Activated CD4-positive, alpha-beta T cell treated with anti-CD3 and anti-CD28 coated beads for 24 hours (primary cell): ENCODE data around the gene SLC2A1.

Source experiments
- DNase-seq, 2 donors: peaks; one replicate each; pipeline ENCODE4 v3.0.0-alpha.2; 2020; ENCODE audit warnings: low read depth in 2 of 2

Gene SLC2A1

GRCh38 chr1:42960566-42961311, 2.1 kb upstream of the SLC2A1 start:
- DNase-seq = no peak

DNA sequence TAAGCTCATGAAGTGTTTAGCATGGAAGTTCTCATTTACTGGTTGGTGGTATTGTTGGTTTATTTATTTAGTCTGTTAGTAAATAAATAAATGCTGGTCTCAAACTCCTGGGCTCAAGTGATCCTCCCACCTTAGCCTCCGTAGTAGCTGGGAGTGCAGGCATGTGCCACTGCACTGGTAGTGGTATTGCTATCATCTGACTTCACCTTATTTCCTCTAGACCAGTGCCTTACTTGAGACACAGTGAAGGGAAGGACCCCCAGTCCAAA, 1.4 kb upstream of the SLC2A1 start:
- DNase-seq = no peak

DNA sequence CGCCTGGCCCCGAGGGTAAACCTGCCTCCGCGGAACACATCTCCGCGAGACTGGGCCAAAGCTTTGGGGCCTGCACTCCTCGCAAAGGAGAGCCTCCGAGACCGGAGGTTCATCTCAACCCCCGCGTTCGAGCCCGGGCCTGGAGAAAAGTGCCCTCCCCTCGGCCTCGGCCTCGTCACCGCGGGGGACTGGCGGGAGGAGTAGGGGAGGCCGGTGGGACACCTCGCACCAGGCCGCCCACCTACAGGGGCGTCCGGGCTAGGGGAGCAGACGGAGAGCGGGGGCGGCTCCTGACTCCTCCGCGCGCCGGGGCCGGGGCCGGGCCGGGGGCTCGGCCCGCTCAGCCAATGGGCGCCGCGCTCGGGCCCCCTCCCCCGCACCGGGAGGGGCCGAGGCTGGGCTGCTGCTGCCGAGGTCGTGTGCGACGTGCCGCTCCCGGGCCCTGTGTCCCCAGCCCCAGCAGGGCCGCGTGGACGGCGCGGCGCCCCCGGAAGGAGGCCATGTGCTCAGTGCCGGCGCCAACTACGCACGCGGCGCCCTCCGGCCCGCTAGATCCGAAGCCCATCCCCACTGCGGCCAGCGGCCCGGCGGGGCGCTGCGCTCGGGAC, 684 bp downstream of the SLC2A1 start:
- peak; percentile 42 to 66 for DNase-seq

DNA sequence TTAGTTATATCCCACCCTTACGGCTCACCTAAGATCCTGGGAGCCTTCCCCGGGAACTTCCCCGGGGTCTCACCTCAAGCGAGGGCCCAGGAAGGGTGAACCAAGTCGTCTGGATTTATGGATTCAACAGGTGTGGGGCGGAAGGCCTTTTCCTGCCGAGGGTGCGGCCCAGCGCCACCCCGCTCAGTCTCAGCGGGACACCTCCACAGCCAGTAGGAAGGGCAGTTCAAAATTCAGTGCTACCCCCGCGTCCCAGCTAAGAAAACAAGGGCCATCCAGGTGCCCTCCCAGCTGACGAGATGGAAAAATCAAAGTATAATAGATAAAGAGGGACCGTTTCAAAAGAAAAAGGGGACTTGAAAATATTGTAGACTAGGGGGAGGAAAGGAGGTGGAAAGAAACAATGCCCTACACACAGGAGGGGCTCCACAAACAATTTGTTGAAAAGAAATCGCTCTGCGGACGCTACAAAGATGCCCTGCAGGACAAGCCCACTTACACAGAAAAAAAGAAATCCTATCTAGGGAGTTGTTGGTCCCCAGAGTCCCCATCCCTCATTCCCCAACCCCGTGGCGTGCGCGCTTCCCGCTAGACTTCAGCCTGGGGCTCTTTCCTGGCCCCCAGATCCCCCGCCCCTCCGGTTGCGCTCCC, 1.3 kb downstream of the SLC2A1 start:
- no peak for DNase-seq

DNA sequence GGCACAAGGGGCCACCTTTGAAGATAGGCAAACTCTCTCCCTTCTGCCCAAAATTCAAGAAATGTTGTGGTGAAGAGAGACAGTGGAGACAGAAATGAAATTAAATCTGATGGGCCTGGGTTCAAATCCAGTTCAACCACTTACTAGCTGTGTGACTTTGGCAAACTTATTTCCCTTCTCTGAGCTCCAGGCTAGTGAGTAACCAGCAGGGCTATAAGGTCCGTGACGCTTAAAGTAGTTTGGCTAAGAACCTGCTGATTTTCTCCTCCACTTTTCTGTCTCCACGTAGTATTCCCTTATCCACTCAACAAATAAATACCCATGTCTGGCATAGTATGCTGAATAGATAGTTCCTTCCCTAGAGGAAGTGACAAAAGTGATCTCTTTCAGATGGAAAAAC, 1.9 kb downstream of the SLC2A1 start:
- no peak for DNase-seq

- DNase-seq = no peak
These were observed 3.2 kb downstream of the SLC2A1 start for GRCh38 chr1:42955311-42956063.

DNA sequence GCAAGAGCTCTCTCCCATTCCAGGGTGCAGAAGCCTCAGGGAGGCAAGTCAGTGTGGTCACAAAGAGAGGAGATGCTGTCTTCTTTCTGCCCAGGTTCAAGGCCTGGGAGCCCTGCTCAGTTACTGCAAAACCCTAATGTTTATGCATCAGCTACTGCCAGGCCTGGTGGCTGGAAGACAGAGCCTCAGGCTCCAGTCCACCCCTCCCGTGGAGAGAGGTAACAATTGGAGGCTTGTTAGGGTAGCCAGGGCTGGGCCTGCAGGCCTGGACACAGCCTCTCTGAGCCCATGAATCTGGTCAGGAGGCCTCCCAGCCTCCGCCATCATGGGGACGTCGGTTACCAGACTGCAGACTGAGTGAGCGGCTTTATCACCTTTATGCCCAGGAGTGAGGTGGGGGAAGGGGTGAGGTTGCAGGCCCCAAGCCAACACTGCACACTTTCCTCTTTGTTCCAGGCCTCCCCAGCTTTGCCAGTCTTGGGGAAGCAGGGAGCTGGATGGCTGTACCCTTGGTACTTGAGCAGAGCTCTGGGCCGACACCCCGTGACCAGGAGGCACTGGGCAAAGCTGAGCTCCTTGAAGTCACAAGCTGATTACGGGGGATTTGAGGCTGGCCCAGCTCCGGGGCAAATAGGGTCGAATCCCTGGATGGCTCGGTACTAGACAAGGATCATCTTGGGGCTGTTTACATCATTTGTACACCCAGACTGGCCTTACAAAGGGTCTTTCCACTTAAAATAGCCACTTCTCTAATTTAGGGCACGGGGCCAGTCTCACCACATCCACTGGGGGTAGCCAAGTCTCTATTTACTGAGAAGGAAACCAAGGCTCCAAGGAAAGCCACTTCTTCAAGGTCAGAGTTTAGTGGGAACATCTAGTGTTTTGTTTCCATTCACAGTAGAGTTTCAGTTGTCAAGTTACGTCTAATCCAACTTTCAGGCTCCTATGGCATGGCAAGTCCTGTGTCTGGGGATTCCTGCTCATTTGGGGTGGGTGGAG, 5.2 kb downstream of the SLC2A1 start:
- no peak for DNase-seq

- DNase-seq = no peak
These were observed 6.2 kb downstream of the SLC2A1 start for GRCh38 chr1:42952303-42953001.

GRCh38 chr1:42951588-42951987, 7.1 kb downstream of the SLC2A1 start:
- no peak for DNase-seq

- no peak for DNase-seq
These were observed 8.6 kb downstream of the SLC2A1 start for GRCh38 chr1:42950116-42950481.

DNA sequence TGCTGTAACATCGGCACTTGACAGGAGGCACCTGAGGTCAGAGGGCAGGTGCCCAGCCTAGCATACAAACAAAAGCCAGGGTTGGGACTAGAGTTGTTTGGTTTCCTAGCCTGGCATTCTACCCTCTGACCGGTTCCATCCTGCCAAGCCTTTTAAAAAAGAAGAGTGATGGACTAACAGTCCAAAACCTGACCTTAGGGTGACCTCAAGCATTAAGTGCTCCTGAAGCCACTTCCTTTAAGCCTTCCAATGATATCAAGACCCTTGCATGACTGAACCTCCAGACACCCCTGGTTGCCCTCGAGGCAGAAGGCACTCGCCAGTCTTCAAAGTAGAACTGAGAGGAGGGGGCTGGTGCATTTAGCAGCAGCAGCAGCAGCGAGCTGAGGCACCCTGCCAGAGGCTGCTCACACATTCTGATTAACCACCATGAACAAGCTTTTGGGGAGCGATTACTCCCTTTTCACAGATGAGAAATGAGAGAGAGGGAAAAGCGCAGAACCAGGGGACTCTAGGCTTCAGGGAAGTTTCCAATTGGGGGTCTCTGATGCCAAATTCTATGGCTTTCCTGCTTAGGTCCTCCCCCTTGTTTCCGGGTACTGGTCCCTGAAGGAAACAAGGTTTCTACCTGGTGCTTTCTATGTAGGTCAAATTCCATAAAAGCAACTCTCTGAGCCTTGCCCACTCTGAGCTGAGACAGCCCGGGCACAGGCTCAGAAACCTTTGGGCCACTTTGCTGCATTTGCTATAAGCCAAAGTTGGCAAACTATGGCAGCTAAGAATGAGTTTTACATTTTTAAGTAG, 9.2 kb downstream of the SLC2A1 start:
- DNase-seq = no peak

DNA sequence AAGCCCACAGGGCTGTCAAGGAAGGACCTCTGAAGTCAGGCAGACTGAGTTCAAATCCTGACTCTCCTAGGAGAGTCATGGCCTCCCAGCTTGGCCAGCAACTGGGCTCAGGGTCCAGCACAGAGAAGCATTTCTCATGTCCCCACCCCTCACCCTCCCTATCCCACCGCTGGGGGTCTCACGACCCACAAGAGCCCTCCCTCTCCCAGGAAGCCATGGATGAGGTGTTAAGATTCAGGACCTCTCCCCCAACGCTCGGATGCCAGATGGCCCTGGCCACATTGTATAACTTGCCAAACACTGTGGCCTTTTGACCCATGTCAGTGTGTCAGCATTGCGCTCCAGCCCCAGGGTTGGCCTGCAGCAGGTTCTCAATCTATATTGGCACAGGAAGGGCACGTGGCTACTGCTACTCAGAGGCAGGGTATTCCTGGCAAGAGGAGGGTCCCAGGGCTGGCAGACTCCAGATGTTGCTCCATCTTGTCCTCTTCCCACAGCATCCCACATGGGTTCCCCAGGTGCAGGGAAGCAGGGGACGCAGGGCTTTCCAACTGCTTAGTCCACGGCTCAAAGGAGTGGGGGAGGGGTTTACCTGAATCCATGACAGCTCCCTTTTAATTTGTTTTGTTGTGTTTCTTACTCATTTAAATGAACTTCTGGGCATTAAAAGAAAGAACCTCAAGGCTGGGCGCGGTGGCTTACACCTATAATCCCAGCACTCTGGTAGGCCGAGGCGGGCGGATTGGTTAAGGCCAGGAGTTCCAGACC, 10.5 kb downstream of the SLC2A1 start:
- DNase-seq = no peak

GRCh38 chr1:42947117-42947516, 11.6 kb downstream of the SLC2A1 start:
- no peak for DNase-seq

DNA sequence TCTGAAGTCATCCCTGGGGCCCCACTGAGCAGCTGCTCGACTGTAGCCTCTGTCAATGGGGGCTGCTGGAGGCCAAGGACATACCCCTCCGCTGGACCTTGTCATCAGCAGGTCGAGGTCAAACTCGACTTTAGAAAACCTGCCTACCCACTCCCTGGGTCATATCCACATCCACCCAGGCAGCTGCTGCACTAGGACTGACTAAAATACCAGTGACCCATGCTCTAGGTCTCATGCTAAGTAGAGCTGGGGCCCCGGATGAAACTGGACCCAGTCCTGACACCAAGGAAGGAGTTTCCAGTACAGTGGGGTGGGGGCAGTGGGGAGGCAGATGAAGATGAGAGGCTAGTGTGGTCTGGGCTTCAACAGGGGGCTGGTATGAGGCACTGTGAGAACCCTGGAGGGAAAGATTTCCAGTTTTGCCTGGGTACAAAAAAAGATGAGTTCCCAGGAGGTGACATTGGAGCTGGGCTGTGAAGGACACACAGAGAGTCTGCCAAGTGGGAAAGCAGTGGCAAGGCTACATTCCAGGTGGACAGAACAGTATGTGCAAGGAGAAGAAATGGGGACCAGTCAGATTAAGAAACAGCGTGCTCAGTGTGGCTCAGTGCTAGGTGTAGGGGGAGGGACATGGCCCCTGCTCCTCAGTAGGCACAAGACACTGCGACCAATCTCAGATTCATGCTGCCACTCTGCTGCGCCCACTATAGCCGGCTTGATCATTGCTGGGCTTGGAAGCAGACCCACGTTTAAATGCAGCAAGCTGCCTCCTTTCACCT, 12.4 kb downstream of the SLC2A1 start:
- DNase-seq = no peak

DNA sequence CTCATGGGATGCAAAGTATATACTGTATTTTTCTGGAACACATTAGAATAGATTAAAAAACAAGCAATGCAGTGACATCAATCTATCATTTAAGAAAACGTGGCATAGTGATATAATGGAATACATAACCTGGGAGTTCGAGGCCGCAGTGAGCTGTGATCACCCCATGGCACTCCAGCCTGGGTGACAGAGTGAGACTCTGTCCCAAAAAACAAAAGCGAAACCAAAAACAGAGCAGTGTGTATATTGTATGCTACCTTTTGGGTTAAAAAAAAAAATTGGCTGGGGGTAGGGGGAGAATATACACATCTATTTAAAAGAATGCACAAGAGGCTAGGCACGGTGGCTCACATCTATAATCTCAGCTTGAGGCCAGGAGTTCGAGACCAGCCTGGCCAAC, 13.5 kb downstream of the SLC2A1 start:
- no peak for DNase-seq

- no peak for DNase-seq
These were observed 14.3 kb downstream of the SLC2A1 start for GRCh38 chr1:42944246-42944928.

GRCh38 chr1:42943728-42944127, 14.9 kb downstream of the SLC2A1 start:
- no peak for DNase-seq

DNA sequence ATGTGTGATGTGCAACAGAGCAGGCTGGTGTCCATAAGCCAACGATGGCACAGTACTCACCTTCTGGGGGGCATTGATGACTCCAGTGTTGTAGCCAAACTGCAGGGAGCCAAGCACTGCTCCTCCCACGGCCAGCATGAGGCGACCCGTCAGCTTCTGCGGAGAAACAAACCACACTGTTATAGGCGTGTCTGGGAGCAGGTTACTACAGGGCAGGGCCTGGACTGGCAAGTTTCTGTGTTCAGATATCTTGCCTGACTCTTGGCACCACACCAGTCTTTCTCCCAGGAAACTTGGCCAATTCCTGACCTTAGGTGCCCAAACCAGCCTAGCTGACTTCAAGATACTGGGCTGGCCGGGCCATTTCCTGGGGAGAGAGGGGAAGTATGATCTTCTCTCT, 15.5 kb downstream of the SLC2A1 start:
- no peak for DNase-seq
